ENCODE results near the gene NPPA.
"Not testable (repeated sequence)": the region's sequence is repeated elsewhere in the genome, so short reads cannot be mapped to it uniquely, and the experiment has no call there.

The NPPA gene

DNA sequence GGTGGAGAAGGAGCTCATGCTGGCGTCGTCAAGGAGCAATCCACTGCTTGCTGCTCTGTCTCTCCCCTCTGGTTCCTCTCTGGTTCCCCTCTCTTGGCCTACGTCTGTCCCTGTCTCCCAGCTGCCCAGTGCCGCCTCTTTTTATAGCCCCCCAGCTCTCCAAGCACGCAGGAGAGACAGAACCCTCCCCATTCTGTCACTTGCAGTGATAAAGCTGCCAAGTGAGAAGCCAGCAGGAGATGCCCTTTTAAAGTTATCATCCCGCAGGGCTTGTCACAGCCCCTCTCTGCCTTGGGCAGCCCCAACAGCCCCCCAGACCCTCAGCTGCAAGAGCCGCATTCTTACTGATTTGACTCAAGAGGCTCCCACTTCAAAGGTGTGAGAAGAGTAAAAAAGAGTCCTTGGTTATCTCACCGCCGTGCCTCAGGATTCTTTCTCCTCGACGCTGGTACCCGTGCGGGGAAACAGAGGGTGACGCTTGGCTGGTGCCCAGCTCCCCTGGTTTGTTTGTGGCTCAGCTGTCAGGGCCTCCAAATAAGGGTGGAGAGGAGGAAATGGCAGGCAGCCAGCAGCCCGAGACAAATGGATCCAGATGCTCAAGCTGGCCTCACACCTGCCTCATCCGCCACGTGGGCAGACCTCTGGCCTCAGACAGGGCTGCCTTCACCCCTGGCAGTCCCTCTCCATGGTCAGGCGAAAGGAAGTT, at the start of gene NPPA:
Gene NPPA (minus strand): TSS at position 117 of the 706 bp plus-strand sequence. CDS start 99 bp downstream, at position 18.
- no peak for ATAC-seq

DNA sequence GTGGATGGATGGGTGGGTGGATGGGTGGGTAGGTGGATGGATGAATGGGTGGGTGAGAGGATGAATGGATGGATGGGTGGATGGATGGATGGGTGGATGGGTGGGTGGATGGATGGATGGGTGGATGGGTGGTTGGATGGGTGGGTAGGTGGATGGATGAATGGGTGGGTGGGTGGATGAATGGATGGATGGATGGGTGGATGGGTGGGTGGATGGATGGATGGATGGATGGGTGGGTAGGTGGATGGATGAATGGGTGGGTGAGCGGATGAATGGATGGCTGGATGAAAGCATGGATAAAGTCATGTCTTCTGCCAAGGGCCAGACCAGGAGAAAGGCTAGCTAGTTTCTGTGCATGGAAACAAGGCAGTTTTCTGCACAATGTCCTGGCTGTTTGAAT, 46.9 kb upstream of the NPPA start:
- not testable (repeated sequence) for ATAC-seq

DNA sequence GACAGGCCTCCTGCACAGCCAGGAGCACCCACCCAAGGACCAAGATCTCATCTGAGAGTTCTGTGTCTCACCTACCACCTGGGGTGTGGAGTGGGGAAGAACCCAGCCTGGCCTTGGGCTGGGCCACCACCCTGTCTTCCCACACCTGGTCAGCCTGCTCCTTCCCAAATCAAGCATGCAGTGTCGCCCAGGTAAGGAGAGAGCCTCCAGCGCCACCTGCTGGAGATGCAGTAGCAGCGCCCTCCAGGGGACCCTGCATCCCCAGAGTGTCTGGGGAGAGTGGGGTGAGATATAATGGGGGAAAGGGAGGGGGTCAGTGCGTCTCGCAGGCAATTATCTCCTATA, 46.3 kb upstream of the NPPA start:
- ATAC-seq = peak; percentile 70 to 82

DNA sequence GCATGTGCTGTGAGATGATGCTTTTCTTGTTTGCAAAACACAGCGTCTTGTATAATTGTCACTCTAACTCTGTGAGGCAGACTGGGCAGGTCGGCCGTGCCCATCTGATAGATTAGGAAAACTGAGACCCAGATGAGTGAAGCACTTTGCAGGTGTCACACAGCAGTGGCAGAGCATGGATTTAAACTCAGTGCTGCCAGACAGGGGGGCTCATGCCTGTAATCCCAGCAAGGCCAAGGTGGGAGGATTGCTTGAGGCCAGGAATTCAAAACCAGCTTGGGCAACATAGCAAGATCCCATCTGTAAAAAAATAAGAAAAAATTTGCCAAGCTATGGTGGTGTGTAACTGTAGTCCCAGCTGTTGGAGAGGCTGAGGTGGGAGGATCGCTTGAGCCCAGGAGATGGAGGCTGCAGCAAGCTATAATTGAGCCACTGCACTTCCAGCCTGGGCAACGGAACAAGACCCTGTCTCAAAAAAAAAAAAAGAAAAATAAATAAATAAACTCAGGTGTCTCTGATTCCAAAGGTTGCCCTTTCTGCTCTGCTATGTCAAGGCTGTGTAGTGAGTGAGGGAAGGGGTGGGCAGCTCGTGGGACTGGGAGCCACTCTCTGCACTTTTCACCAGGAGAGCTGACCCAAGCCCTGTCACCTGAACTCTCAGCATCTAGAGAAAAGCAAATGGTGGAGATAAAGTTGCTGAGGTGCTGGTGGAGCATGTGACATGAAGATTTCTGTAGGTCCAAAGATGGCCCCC, 44.0 kb upstream of the NPPA start:
- ATAC-seq = no peak

DNA sequence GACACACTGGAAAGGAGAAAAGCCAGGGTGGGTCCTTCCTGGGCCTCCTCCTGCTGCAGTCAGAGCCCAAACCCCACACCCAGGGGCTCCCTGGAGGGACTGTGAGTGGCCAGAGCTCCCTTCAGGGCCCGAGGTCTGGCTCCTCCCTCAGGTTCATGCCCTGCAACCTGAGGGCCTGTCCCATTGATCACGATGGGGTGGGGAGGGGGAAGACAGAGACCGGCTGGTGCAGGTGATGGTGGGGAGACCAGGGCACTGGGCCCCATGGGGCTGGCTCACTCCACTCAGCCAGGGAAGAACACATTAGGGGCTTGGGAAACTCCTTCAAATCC, 41.3 kb upstream of the NPPA start:
- no peak for ATAC-seq

DNA sequence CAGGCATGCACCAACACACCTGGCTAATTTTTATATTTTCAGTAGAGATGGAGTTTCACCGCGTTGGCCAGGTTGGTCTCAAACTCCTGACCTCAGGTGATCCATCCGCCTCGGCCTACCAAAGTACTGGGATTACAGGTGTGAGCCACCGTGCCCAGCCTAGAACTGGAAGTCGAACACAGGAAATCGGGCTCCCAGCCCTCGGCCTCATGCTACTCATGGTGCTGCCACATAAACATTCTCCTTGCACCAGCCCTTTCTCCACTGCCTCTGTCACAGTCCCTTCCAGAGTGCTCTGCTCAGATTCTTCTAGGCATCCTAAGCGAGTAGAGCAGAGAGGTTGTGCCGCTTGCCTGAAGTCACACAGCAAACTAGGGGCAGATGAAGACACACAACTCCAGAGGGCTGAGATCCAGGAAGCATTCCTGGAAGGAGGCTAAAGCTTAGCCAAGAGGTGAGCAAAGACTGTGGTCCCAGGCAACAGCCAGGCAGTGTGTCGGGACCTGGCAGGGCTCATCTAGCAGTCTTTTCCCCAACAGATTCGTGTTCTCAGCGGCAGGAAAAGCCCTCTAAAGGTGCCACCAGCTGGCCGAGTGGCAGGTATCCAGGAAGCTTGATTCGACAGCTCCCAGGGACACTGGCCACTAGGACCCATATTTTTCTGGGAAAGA, 40.8 kb upstream of the NPPA start:
- ATAC-seq = no peak

DNA sequence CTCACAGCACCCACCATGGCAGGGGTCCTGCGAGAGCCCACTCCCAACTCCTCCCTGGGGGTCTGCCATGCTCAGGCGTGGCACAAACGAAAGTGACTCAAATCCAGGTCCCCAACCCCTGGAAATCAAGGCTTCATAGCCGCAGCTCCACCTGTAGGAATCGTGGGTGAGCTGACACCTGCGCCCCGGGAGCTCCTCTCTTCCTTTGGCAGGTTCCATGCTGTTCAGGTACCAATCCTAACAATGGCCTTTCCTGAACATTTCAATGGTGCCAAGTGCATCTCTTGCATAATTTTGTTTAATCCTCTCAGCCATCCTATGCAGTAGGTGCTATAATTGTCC, 40.1 kb upstream of the NPPA start:
- ATAC-seq = no peak

DNA sequence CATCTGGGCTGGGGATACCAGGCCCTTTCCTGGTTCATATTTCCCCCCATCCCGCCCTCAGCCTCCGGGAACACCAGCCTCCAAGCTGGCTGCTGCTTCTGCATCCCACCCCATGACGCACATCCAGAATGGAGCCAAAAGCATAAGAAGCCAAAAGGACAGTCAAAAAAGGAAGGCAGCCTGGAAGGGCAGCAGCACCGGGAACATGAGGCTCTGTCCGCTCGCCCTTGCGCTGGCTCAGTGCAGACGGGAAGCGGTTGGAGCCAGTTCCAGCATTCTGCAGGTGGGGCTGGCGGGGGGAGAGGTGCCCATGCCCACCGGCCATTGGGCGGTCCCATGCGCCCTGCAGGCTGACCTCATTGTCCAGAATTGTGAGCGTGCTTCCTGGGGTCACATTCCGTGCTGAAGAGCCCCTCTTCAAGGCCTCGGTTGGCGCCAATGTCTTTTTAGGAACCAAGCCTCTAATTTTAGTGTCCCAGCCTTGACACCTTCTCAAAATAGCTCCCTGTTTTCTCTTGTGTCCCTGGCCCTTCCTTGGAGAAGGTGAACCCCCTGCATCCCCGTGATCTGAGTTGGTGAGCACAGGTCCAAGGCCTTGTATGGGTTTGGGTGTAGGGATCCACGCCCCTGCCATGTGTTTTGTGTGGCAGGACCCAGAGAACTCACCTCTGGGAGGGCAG, 39.5 kb upstream of the NPPA start:
- no peak for ATAC-seq

DNA sequence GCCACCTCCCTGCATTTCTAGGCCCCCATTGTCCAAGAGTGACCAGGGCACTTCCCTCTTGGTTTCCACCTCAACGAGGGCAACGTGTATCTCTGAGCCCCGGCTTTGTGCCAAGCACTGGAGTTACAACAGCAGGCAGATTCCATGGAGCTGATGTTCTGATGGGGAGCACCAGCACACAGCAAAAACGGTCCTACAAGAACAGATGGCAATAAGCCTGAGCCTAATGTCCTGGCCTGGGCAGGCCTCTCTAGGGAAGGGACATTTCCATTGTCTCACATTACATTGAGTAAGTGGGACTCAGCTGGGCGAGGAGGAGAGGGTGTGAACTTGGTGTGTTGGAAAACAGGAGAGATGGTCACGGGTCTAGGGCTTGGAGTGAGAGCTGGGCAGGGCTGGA, 38.3 kb upstream of the NPPA start:
- no peak for ATAC-seq

DNA sequence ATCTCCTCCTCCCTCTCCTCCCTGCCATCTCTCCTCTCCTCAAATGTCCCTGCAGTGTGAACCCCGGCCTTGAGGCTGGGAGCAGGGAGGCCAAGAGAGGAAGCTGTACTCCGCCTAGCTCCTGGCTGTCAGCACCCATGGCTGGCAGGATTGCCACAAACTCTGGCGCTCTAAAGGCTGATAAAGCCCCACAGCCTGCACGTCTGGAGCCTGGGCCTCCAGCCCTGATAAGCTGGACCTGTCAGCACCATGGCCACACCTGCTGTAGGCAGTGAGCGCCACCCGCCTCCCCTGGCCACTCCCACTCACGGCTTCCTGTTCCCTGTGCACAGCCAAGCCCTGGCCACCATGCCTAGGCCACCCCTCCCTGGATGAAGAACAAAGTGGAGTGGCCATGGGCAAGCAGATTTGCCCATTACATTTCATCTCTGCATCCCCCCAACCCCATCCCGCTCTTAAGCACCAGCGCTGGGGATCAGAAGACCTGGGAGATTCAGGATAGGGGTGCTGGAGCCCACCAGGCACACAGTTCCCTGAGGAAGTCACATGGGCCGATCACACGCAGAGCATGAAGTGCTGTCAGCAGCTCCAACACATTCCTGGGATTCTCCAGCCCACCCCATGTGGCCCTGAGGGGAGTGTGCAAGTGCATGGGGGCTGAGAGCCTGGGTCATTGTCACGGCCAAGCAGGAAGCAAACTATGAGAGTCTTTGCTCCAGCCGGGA, 35.4 kb upstream of the NPPA start:
- no peak for ATAC-seq

DNA sequence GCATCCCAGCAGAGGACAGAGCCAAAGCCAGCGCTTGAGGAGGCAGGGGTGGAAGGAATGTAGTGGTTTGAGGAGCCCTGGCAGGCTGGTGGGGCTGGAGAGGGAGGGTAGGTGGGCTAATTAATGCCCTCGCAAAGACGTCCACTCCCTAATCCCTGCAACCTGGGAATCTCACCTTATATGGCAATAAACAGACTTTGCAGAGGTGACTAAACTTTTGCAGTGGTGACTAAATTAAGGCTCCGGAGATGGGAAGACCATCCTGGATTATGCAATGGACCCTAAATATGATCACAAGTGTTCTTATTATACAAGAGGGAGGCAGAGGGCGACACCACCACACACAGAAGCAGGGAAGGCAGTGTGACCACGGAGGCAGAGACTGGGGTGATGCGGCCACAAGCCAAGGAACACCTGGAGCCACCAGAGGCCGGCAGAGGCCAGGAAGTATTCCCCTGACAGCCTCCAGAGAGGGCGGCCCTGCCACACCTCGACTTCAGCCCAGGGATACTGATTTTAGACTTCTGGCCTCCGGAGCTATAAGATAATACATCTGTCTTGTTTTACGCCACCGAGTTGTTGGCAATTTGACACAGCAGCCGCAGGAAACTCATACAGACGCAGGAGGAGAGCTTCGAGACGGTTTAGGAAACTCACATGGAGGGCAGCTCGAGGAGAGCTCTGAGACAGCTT, 34.3 kb upstream of the NPPA start:
- no peak for ATAC-seq

DNA sequence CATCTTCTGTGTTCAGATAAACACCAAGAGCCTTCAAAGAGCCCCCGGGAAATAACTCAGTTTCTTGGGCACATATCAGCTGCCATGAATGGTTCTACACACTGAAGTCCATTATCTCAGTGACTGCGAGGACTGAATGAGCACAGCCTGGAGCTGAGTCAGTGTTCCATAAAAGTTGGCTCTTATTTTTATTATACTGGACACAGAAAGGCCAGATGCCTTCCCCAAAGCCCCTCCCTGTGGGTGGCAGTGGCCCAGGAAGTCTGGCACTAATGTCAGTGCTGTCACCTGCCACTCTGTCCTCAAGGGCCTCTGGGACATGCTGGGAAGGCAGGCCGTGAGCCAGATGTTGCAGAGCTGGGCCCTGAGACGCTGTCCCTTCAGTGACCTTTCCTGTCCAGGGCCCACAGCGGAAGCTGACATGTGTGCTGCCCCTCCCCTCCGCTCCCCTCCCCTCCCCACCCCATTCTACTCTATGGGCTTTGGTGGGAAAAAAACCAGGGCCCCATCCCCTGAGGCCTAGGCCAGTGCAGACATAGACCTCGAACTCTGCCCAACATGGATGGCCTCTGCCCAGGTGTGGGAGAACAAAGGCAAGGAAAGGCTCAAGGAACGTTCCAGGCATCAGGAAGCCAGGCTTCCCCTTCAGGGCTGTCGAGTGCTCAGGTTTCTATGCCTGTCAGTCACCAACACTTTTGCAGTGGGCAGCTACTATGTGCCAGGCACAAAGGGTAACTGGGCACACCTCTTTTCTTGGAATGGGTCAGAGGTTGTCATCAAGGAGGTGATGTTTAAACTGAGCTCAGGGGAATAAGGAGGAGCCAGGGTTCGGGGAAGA, 33.5 kb upstream of the NPPA start:
- ATAC-seq = no peak

DNA sequence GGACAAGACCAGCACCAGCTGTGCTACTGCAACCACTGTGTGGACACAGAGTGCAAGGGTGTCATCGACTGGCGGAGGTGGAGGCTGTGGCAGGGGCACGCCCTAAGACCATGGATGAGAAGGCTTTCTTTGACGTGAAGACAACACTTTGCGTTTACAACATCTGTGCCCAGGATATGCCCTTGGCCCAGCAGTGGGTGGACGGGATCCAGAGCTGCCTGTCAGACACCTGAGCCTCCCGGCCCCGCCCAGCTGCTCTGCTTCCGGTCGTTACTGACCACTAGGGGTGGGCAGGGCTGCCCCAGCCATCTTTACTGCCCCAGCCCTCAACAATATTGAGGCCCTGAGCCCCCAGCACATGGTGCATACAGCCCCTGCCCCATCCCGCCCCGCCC, 32.6 kb upstream of the NPPA start:
- no peak for ATAC-seq

DNA sequence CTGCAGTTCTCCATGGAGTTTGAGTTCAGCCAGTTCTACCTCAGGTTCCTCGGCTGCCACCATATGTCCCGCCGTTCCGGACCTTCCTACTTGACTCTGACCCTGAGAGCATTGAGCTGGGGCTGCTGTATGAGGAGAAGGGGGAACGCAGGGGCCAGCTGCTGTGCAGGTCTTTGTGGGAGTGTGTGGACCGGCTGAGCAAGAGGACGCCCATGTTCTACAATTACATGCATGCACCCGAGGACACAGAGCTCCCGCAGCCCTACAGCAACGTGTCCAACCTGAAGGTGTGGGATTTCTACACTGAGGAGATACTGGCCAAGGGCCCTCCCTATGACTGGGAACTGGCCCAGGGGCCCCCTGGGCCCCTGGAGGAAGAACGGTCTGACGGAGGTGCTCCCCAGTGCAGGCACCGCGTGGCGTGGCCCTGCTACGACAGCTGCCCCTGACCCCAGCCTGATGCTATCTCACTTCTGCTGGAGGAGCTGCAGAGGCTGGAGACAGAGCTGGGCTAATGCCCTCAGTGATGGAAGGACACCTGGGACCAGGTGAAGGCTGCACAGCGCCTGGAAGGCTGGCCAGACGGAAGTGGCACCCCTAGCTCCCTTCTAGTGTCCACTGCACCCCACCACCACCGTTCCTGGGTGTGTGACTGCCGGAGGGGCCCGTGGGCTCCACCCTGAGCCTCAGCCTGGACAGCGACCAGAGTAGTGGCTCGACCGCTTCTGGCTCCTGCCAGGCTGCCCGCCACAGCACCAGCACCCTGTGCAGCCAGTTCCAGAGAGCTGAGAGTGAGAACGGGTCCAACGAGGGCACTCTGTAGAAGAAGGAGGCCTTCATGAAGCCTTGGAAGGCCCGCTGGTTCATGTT, 32.0 kb upstream of the NPPA start:
- ATAC-seq = no peak

DNA sequence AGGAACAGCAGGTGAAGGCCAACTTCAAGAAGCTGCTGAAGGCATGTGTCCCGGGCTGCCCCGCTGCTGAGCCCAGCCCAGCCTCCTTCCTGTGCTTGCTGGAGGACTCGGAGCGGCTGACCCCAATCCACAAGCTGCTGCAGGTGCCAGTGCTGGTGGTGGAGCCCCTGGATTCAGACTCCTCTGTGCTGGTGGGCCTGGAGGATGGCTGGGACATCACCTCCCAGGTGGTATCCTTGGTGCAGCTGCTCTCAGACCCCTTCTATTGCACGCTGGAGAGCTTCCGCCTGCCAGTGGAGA, 31.3 kb upstream of the NPPA start:
- no peak for ATAC-seq

DNA sequence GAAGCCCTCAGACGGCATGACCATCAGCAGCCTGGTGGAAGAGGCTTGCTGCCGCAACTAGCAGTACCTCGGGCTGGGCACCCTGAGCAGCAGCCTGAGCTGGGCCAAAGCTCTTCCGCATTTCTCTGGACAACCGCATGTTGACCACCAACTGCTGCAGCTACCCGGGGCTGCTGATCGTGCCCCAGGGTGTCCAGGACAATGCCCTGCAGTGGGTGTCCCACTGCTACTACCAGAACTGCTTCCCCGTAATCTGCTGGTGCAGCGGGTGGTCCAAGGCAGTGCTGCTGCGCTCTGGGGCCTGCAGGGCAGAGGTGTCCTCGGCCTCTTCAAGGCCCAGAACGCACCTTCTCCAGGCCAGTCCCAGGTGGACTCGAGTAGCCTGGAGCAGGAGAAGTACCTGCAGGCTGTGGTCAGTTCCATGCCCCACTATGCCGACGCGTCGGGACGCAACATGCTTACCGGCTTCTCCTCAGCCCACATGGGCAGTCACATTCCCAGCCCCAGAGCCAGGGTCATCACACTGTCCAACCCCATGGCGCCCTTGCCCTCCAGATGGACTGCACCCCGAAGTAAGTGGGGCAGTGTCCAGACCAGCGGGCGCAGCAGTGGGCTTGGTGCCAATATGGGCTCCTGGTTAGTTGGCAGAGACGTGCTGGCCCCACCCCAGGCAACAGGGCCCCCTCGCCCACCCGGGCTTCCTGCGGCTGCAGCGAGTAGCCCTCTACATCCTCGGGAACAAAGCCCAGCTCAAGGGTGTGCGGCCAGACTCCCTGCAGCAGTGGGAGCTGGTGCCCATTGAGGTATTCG, 30.7 kb upstream of the NPPA start:
- no peak for ATAC-seq

DNA sequence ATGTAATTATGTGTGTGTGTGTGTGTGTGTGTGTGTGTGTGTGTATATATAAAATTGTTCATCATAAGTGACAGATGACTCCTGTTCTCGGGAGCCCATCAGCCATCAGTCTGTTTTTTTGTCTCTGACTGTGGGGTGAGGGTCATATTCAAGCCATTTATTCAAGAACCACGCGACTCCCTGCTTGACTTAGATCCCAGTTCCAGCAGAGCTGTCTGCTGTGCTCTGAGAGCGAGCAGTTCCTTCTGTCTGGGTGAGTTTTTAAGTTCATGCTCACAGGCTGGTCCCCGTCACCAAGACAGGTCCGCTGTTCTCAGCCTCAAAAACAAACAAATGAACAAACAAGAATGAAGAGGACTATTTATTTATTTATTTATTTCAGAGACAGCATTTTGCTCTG, 29.5 kb upstream of the NPPA start:
- no peak for ATAC-seq

DNA sequence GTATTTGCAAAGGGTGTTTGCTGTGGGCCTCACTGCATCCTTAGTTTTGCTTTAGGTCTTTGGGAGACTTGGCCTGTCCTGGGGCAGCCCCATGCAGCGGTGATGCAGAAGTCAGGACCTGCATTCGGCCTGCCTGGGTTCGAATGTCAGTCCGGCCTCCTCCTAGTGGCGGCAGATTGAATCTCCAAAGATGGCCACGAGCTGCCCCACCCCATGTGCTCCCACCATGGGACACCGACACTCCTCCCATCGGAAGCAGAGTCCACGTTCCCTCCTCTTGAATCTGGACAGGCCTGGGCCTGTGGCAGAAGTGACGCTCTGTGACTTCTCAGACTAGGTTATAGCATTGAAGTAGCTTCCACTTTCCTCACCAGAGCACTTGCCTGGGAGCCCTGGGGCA, 27.5 kb upstream of the NPPA start:
- ATAC-seq = no peak

DNA sequence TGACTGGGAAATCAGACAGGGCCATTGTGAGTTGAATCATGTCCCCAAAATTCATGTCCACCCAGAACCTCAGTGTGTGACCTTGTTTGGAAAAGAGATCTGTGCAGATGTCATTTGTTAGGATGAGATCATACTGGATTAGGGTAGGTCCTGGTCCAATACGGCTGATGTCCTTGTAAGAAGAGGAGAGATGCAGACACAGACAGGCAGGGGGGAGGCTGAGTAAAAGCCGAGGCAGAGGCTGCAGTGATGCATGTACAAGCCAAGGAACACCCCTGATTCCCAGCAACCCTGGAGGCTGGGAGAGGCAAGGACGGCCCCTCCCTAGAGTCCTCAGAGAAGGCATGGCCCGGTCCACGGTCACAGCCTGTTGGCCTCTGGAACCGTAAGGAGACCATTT, 27.0 kb upstream of the NPPA start:
- no peak for ATAC-seq

DNA sequence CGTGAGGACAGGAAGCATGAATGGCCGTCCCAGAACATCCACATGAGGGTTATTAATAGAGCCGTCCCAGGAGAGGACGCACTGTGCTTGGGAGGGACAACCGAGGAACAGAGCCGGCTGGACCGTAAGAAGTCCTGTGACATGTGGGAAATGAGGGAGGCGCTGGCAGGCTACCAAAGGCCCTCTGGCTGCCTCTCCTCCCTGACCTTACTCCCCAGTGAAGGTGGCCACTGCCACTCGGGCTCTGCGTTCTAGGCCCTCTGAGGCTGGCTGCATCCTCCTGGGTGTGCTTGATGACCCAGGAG, 26.6 kb upstream of the NPPA start:
- no peak for ATAC-seq
